GM15510 (cell line): Measurements from ENCODE around the gene ADAMTS2.

Experiments used
- POLR2A ChIP-seq: IDR thresholded peaks from 3 replicates; pipeline ENCODE4 v1.6.1; 2011; ENCODE audit warnings: borderline replicate concordance; ENCODE audit not compliant: insufficient read length; ENCODE audit errors: extremely low read depth

ADAMTS2 gene

DNA sequence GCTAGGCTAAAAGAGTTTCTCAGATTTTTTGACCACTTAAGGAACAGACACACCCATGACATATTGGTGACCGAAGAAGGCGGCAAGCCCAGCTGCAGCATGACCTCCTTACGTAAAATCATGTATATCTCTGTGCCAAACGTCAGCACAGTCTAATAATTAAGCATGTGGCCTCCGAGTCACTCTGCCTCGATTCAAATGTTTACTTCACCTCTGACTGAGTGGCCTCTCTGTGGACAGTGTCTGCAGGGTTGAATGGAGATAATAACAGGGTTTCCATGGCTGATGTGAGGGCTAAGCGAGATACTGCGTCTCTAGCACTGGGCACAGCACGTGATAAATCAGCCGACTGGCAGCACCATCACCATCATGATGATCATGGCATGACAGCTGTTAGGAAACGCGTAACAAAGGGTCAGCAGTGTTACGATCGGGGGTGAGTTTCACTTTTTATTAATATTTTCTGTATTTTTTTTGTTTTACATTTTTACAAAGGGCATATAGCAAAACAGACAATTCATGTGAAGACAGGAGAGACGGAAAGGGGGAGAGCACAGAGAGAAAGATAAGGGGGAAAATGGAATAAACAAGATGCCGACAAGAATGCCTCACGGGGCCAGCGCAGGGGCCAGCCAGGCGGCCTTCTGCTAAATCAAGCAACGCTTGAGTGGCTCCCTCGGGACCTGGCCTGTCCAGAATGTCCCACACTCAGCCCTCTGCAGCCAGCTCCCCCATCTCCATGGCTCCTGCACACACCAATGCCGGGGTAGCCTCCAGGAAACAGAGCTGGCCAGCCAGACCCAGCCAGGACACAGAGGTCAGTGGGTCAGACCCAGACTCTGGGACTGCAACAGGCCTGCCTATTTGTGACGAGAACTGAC lies 60.3 kb downstream of the ADAMTS2 start:
- no peak for TF ChIP-seq POLR2A

DNA sequence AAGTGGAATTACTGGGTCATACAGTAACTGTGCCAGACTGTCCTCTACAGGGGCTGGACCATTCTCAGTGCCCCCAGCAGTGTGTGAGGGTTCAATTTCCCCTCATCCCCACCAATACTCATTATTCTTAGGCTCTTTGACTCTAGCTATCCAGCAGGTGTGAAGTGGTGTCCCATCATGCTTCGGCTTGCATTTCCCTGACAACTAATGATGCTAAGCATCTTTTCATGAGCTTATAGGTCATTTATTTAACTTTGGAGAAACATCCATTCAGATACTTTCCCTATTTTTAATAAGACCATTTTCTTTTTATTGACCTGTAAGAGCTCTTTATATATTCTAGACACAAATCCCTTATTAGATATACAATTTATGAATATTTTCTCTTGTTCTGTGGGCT lies 63.6 kb downstream of the ADAMTS2 start:
- TF ChIP-seq POLR2A: no peak

DNA sequence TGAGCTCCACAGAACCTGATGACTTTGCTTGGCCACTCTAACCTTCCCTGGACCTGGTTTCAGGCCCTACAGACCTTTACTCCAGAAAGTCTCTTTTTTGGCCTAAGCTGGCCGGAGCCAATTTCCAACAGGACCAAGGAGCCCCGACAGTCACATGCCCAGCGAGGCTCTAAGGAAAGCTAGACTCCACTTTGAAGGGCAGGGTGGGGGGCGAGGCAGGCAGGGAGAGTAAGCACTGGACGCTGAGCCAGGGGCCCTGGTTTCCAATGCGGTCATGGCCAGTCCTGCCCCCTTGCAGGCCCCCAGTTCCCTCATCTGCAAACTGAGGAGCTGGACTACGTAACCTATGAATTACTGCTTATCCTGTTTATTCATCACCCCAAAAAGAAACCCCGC lies 65.2 kb downstream of the ADAMTS2 start:
- no peak for TF ChIP-seq POLR2A

DNA sequence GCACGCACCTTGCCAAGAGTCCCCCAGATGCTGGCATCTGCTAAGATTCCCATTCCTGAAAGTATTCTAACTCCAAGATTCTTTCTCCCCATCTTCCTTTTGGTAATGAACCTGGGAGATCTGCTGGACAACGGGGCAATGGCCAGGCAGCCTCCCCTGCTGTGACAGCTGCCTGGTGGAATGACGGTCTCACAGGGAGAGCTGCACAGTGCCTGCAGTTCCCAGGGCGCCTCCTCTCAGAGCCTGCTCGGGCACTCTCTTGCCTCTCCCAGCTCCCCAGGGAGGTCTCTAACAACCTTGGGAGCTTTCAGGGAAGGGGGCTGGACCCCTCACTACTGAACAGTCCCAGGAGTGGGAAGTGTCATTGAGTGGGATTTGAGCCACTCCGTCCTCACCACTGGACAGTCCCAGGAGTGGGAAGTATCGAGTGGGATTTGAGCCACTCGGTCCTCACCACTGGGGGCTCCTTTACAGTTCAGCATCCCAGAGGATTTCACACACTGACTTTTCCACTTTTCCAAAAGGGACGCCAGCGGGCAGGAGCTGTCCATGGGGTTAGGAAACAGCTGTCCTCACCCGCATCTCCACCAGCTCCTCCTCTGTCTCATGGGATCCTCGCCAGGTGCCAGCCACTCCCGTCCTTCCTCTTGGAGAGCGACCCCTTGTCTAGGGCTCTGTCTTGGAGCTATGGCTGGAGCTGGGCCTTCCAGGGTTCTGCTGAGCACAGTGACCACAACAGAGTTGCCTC lies 65.7 kb downstream of the ADAMTS2 start:
- no peak for TF ChIP-seq POLR2A

DNA sequence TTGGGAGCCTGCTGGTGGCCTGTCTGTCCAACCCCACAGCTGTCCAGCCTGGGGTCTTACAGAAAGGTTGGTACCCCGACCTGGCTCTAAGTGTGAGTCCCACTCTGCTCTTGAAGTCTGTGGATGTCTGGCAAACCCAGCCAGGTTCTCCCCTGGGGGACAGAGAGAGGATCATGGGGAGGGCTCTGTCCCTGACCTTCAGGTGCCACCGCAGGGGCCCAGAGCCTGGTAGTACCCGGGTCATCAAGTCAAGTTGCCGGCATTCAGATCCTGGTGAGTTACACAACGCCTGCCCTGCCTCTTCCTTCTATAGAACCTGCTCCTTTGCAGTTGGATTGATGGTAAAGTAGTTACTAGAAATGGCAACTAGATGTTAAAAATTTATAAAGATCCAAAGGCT lies 66.7 kb downstream of the ADAMTS2 start:
- no peak for TF ChIP-seq POLR2A

DNA sequence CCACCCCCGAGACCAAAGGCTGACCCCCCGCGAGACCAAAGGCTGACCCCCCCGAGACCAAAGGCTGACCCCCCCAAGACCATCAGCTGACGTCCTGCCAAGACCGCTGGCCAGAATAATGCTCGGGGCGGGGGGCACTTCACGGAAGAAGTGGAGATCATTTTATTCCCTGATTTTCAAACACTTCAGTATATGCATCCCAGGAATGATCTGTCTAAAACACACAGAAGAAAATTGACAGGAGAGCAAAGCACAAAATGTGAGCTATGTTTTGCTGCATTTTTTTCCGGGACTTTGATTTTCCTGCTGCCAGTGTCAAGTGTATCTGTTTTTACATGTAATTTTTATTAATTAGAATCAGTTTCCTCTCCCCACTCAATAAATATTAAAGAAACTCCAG lies 67.1 kb downstream of the ADAMTS2 start:
- no peak for TF ChIP-seq POLR2A

DNA sequence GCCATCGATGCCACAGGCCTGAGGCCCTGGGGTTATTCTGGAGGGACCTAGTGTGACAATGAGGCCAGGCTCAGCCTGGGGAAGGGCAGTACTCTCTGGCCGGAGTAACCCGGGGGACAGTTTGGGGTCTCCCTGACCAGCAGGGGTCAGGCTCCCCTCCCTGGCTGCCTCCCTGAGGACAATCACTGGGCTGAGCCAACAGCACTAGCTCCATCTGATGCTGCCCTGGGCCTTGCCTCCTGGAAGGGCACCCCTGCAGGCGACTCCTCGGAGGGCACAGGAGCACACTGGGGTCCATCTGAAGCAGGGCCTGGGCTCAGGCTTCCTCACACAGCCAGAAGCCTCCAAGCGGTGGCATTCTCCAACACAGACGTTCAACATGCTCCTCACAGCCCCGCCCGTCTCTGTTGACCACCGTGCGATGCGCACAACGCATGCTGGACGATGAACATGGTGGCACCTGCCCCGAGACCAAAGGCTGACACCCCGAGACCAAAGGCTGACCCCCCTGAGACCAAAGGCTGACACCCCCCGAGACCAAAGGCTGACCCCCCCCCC lies 68.3 kb downstream of the ADAMTS2 start:
- no peak for TF ChIP-seq POLR2A

DNA sequence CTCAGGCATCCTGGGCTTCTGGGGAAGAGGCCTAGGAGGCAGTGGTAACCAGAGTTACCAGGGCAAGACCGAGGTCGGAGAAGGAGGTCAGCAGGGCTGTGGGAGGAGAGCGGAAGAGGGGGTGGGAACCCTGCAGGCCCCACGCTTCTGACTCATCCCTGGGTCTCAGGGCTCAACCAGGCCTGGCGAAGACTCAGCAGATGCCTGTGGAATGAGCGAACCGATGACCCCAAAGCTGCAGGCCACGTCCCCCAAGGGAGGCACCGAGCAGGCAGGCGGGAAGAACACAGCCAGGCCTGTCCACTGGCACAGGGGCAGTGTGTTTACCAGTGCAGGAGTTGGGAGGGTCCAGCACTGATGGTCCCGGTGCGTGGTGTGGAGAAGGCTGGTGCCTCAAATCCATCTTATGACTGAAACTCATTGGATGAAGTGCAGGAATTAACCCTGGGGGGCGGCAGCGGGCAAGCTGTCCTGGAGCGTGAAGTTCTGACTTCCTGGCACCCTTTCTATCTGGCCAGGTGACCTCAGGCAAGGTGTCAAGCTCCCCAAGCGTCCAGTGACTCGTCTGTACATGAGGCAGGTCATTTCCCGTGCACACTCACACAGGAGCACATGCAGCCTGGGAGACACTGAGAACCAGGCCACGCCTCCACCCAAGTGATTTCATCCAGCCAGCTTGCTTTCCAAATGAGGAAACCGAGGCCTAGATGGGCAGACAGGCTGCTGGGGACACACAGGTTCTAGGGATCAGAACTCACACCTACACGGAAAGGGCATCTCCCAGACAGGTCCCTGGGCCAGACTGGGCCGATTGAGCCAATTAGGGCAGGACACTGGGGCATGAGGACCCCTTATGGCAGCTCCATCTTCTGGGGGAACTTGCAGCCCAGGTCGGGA lies 69.1 kb downstream of the ADAMTS2 start:
- TF ChIP-seq POLR2A: no peak

DNA sequence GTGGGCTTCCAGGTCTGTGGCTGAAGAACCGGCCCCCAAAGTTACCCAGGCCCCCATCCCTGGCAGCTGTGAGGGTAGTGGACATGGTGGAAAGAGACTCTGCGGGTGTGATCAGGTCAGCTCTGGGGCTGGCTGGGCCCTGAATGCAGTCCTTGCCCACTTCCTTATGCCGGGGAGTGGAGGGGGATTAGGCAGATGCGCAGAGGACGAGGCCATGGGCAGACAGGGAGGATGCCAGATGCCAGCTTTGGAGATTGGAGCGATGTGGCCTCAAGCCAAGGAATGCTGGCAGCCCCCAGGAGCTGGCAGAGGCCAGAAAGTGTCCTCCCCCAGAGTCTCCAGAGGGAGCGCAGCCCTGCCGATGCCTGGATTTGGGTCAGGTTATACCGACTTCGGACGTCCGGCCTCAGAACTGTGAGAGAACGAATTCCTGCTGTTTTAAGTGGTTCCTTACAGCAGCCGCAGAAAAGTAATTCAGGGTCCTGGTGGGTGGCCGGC lies 69.8 kb downstream of the ADAMTS2 start:
- no peak for TF ChIP-seq POLR2A

DNA sequence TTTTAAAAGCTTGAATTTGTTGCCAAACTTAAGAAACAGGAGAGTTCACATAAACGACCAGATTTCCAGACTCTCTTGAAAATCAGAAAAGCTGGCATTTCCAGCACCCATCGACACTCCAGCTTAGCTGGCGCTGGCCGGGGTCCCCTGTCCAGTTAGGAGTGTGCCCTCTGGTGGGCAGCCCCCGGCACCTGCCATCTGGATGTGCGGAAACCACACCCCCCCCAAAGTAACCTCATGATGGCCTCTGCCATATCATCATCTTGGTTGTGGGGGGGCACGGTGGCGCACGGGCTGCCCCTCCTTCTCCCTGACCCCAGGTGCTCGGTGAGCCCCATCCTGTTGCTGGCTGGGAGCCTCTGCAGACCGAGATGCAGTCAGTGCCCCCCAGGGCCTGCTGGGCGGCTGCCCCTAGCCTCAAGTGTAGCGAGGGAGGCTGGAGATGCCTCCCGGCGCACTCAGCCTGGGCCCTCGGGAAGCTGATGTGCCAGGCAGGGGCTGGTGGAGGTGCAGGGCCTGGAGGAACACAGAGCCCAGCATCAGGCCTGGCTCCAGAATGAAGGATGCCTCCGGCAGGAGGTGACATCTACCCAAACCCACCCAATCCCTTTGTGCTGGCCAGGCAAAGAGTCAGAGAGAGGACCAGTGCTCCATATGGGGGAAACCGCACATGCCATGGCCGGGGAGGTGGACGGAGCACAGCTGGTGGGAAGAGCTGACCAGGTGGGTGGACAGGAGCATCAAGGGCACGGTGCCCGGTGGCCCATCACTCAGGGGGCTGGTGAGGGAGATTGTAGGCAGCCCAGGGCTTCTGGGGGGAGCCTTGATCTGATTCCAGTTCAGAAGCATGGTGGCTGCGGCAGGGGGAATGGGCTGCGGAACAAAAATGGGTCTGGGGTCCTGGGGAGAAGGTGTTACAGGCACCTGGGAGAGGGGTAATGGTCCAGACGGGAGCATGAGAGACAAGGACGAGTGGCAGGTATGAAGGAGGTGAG lies 70.6 kb downstream of the ADAMTS2 start:
- TF ChIP-seq POLR2A: no peak

DNA sequence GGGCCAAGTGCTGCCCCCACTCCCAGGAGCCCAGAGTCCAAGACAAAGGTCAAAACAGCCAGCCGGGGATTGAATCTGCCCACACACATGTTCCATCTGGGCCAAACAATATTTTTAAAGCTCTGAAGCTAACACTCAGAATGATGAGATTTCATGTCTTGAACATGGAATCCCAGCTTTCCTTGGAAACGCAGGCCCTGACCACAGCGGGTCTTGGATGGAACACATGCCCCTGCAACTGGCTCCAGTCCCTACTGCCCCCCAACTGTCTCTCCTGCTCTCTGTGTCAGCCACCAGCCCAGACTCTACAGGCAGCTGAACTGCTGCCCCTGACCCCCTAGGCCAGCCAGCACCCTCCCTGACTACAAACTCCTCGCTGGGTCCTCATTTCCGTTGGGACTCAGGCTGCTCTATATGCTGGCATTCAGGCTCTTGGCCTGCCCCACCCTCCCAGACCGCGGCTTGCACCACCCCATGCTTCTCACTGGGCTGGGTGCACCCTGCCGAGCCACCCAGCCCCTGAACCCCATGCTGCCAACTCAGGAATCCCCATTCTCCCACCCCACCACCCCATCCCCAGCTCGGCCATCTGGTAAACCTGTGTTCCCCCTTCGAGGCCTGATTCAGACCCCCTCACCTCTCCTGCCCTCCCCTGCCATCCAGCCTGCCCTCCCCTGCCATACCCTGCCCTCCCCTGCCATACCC lies 71.7 kb downstream of the ADAMTS2 start:
- no peak for TF ChIP-seq POLR2A

DNA sequence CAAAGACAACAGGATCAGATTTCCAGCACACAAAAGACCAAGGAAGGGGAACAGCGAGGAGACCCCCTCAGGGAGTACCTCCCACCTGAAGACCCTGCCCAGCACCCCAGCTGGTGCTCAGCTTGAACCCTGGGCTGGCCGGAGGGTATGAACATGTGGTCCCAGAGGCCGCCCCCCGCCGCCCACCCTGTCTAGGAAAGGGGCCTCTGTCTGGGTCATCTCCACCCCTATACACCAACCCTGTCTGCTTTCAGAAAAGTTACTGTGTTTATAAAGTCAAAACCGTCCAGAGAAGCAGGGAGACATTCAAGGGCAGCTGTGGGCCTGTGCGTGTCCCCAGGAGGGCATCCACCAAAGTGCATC lies 72.2 kb downstream of the ADAMTS2 start:
- TF ChIP-seq POLR2A: no peak
